IMR-90 (cell line): ENCODE results near the gene SLC38A4. TPM values are rescaled to one million over a fixed set of nuclear protein-coding genes. Genes with fewer than 3 reads are reported as not detected.

Experiments
- ATAC-seq: fragments of 200-7000 bp; cut with Tn5 transposase; 2 replicates; pipeline ENCODE4 v1.9.1; 2020; ENCODE audit warnings: low read depth, mild to moderate bottlenecking, moderate library complexity
- BruUV-seq: library from RNA; stranded (reverse); fragments of 400-500 nt; replicated peaks from 2 replicates; lab custom pipeline; 2021; lab: Mats Ljungman, UMichigan
- CTCF ChIA-PET: fragments of 300-600 bp; formaldehyde crosslinking; extraction: SDS; loops from one replicate; lab custom pipeline; 2021; ENCODE audit warnings: antibody characterized with exemption; lab: Yijun Ruan, JAX
- POLR2A ChIA-PET: fragments of 300-600 bp; sonication (Branson Sonifier 250); formaldehyde crosslinking; loops from one replicate; lab custom pipeline; 2022; ENCODE audit warnings: antibody characterized with exemption; ENCODE audit not compliant: unreplicated experiment; lab: Charles Lee
- DNase-seq: peaks from one replicate; pipeline ENCODE4 v3.0.0; 2013
- H2AFZ ChIP-seq: replicated peaks from 2 replicates; pipeline ENCODE3; 2013; ENCODE audit warnings: low read length, mild to moderate bottlenecking; ENCODE audit not compliant: poor library complexity
- H2AK5ac ChIP-seq: 2 replicates; pipeline ENCODE4 v1.6.1; 2013; ENCODE audit warnings: low read depth, low read length, inconsistent platforms
- H2AK9ac ChIP-seq: replicated peaks from 2 replicates; pipeline ENCODE3; 2013; ENCODE audit warnings: mild to moderate bottlenecking, low read depth, low read length, moderate library complexity; ENCODE audit not compliant: poor library complexity
- H2BK120ac ChIP-seq: 2 replicates; pipeline ENCODE4 v1.6.1; 2013; ENCODE audit warnings: low read depth, low read length, inconsistent platforms
- H2BK15ac ChIP-seq: 3 replicates; pipeline ENCODE4 v1.6.1; 2013; ENCODE audit warnings: low read depth, low read length, inconsistent platforms
- H2BK20ac ChIP-seq: 2 replicates; pipeline ENCODE4 v1.6.1; 2013; ENCODE audit warnings: low read depth, mild to moderate bottlenecking, inconsistent platforms, low read length, moderate library complexity
- H2BK5ac ChIP-seq: 2 replicates; pipeline ENCODE4 v1.6.1; 2013; ENCODE audit warnings: mild to moderate bottlenecking, low read depth, low read length, inconsistent platforms; ENCODE audit not compliant: poor library complexity, severe bottlenecking
- H3K14ac ChIP-seq: replicated peaks from 2 replicates; pipeline ENCODE4 v1.6.1; 2013; ENCODE audit warnings: low read depth, low read length, inconsistent platforms
- H3K18ac ChIP-seq: 2 replicates; pipeline ENCODE4 v1.6.1; 2013; ENCODE audit warnings: low read depth, low read length, control low read depth
- H3K23ac ChIP-seq: 2 replicates; pipeline ENCODE4 v1.6.1; 2013; ENCODE audit warnings: low read depth, low read length, inconsistent platforms
- H3K27ac ChIP-seq: 2 replicates; pipeline ENCODE4 v1.5.1; 2013; ENCODE audit warnings: mild to moderate bottlenecking, control low read depth, low read length; ENCODE audit not compliant: insufficient read depth
- H3K27me3 ChIP-seq: 2 replicates; pipeline ENCODE4 v1.6.1; 2013; ENCODE audit warnings: low read length; ENCODE audit not compliant: control insufficient read depth, insufficient read depth
- H3K36me3 ChIP-seq: 2 replicates; pipeline ENCODE4 v1.6.1; 2013; ENCODE audit warnings: low read length, mixed read lengths; ENCODE audit not compliant: control insufficient read depth, insufficient read depth
- H3K4ac ChIP-seq: 2 replicates; pipeline ENCODE4 v1.6.1; 2013; ENCODE audit warnings: low read depth, low read length, inconsistent platforms
- H3K4me1 ChIP-seq: 2 replicates; pipeline ENCODE4 v1.6.1; 2013; ENCODE audit warnings: low read length, mixed read lengths; ENCODE audit not compliant: control insufficient read depth, insufficient read depth
- H3K4me2 ChIP-seq: 2 replicates; pipeline ENCODE4 v1.6.1; 2013; ENCODE audit warnings: low read depth, mild to moderate bottlenecking, control low read depth, low read length, moderate library complexity
- H3K4me3 ChIP-seq: 2 replicates; pipeline ENCODE4 v1.5.1; 2013; ENCODE audit warnings: low read depth, mild to moderate bottlenecking, control low read depth, low read length, moderate library complexity; ENCODE audit not compliant: insufficient read depth
- H3K56ac ChIP-seq: 2 replicates; pipeline ENCODE4 v1.6.1; 2013; ENCODE audit warnings: low read length, inconsistent platforms; ENCODE audit not compliant: insufficient read depth; ENCODE audit errors: extremely low read depth
- H3K79me1 ChIP-seq, 2 experiments: 2 replicates each; pipeline ENCODE4 v1.6.1; 2013; ENCODE audit warnings: low read length in 2 of 2, inconsistent platforms in 1 of 2, low read depth in 1 of 2
- H3K9ac ChIP-seq: 2 replicates; pipeline ENCODE4 v1.6.1; 2013; ENCODE audit warnings: low read depth, low read length, control low read depth
- H3K9me1 ChIP-seq: 2 replicates; pipeline ENCODE4 v1.6.1; 2013; ENCODE audit warnings: low read length, inconsistent platforms; ENCODE audit not compliant: insufficient read depth
- H3K9me3 ChIP-seq: 2 replicates; pipeline ENCODE4 v1.6.1; 2013; ENCODE audit warnings: low read length; ENCODE audit not compliant: control insufficient read depth, insufficient read depth
- H4K20me1 ChIP-seq: 2 replicates; pipeline ENCODE4 v1.6.1; 2013; ENCODE audit warnings: low read length, inconsistent platforms; ENCODE audit not compliant: insufficient read depth
- H4K5ac ChIP-seq: 2 replicates; pipeline ENCODE4 v1.6.1; 2013; ENCODE audit warnings: mild to moderate bottlenecking, low read depth, low read length, control low read depth
- H4K8ac ChIP-seq, 2 experiments: 2 replicates each; pipeline ENCODE4 v1.6.1; 2013; ENCODE audit warnings: low read depth in 2 of 2, low read length in 2 of 2, control low read depth in 1 of 2, inconsistent platforms in 1 of 2
- H4K91ac ChIP-seq: 2 replicates; pipeline ENCODE4 v1.6.1; 2013; ENCODE audit warnings: low read depth, low read length, inconsistent platforms; ENCODE audit not compliant: insufficient read depth
- BHLHE40 ChIP-seq: fragments of 150-350 bp; IDR thresholded peaks from 2 replicates; pipeline ENCODE4 v1.6.1; 2016; ENCODE audit warnings: mild to moderate bottlenecking, low read depth, low read length
- CEBPB ChIP-seq: IDR thresholded peaks from 2 replicates; pipeline ENCODE4 v1.6.1; 2012; ENCODE audit warnings: low read depth, low read length, improper control_type of control experiment
- CHD1 ChIP-seq: IDR thresholded peaks from 2 replicates; pipeline ENCODE4 v1.6.1; 2012; ENCODE audit warnings: low read depth, low read length, improper control_type of control experiment
- ELK1 ChIP-seq: fragments of 150-350 bp; IDR thresholded peaks from 2 replicates; pipeline ENCODE4 v1.6.1; 2016; ENCODE audit warnings: low read depth, mild to moderate bottlenecking, low read length, moderate library complexity, borderline replicate concordance
- FOS ChIP-seq: fragments of 150-350 bp; IDR thresholded peaks from 2 replicates; pipeline ENCODE4 v1.6.1; 2016; ENCODE audit warnings: low read depth, low read length
- MAFK ChIP-seq: IDR thresholded peaks from 2 replicates; pipeline ENCODE4 v1.6.1; 2012; ENCODE audit warnings: low read depth, low read length, improper control_type of control experiment
- MAZ ChIP-seq: IDR thresholded peaks from 2 replicates; pipeline ENCODE4 v1.6.1; 2012; ENCODE audit warnings: low read depth, mild to moderate bottlenecking, low read length, improper control_type of control experiment, moderate library complexity, borderline replicate concordance
- MXI1 ChIP-seq: IDR thresholded peaks from 2 replicates; pipeline ENCODE4 v1.6.1; 2012; ENCODE audit warnings: low read depth, mild to moderate bottlenecking, low read length, moderate library complexity, borderline replicate concordance
- NFE2L2 ChIP-seq: fragments of 150-350 bp; IDR thresholded peaks from 2 replicates; pipeline ENCODE4 v1.6.1; 2016; ENCODE audit warnings: low read depth, mild to moderate bottlenecking, low read length
- POLR2A ChIP-seq: IDR thresholded peaks from 2 replicates; pipeline ENCODE4 v1.6.1; 2012; ENCODE audit warnings: mild to moderate bottlenecking, low read depth, low read length
- RAD21 ChIP-seq: IDR thresholded peaks from 2 replicates; pipeline ENCODE4 v1.6.1; 2012; ENCODE audit warnings: low read length, improper control_type of control experiment
- RCOR1 ChIP-seq: IDR thresholded peaks from 2 replicates; pipeline ENCODE4 v1.6.1; 2012; ENCODE audit warnings: mild to moderate bottlenecking, low read length, improper control_type of control experiment; ENCODE audit not compliant: insufficient replicate concordance
- RFX5 ChIP-seq: IDR thresholded peaks from 2 replicates; pipeline ENCODE4 v1.8.0; 2012; ENCODE audit warnings: low read depth, mild to moderate bottlenecking, low read length, moderate library complexity
- SMC3 ChIP-seq: fragments of 150-350 bp; IDR thresholded peaks from 2 replicates; pipeline ENCODE4 v1.6.1; 2016; ENCODE audit warnings: low read depth, mild to moderate bottlenecking, antibody characterized with exemption, low read length, moderate library complexity
- WGBS, 2 experiments: methylation state at CpG; one replicate each; pipeline versions ENCODE4 v1.1.5 to v1.1.7; 2013; ENCODE audit warnings: missing lambda C conversion rate in 2 of 2; ENCODE audit not compliant: insufficient read length in 1 of 2; ENCODE audit errors: extremely low coverage in 2 of 2; 5-methylcytosine and 5-hydroxymethylcytosine counted together
- dilution Hi-C: fragments of 300-500 bp; cut with HindIII; formaldehyde crosslinking; loops from one replicate; pipeline ENCODE4 v1.14.3; 2018; ENCODE audit warnings: low sequenced_read_pairs; ENCODE audit not compliant: unreplicated experiment
- in situ Hi-C: fragments of 300-500 bp; cut with MboI; formaldehyde crosslinking; loops from 3 replicates; pipeline ENCODE4 v1.14.3; 2019; ENCODE audit warnings: low sequenced_read_pairs, inconsistent platforms, mixed read lengths
- intact Hi-C: fragments of 100-400 bp; cut with micrococcal nuclease; formaldehyde crosslinking; loops from 2 replicates; pipeline ENCODE4 v1.10.0; 2022
- polyA plus RNA-seq, 3 experiments: library from polyadenylated mRNA; depleted of rRNA; stranded (reverse); fragments of >200 nt; gene quantifications; 2 replicates each; pipeline ENCODE4 v1.2.3, GENCODE V29; 2012; ENCODE audit warnings: low replicate concordance in 1 of 3
- total RNA-seq: library from RNA; depleted of rRNA; stranded (reverse); fragments of >200 nt; gene quantifications from 2 replicates; pipeline ENCODE4 v1.2.3, GENCODE V29; 2012
- TF ChIP-seq, protein P1 (sequence below): conservative IDR thresholded peaks from 2 replicates; pipeline ENCODE4 v1.5.1; 2012; ENCODE audit warnings: mild to moderate bottlenecking, low read depth, low read length, improper control_type of control experiment
- TF ChIP-seq, protein P2 (sequence below): fragments of 150-350 bp; IDR thresholded peaks from 2 replicates; pipeline ENCODE4 v1.6.1; 2017; ENCODE audit warnings: mild to moderate bottlenecking, antibody characterized with exemption, low read length, low read depth

The SLC38A4 gene
- total and polyA plus RNA-seq, 2 of the 4 experiments (the other 2 are of a cell fraction) = 2.3 to 2.7 TPM

GRCh38 chr12:46778415-46778814, 47.4 kb downstream of the SLC38A4 start:
- Histone ChIP-seq H4K91ac (0 out of 2 replicates have a peak overlapping the region, but pooled peaks have one; percentile 15), H3K4me1 (peaks cover 6% of the 10 kb centered on the region), H2BK5ac (no peak overlapping the region), H2AFZ (no peak overlapping the region), H3K18ac (no peak overlapping the region), H4K20me1 (no peaks in the 10 kb centered on the region), H3K56ac (no peak overlapping the region), H2BK15ac (no peak overlapping the region), H3K36me3 (no peaks in the 10 kb centered on the region), H2BK120ac (no peak overlapping the region; the same call in 1 of the 2 replicates), H3K4me3 (no peak overlapping the region), H3K27me3 (no peaks in the 10 kb centered on the region), H2AK9ac (no peak overlapping the region), H3K79me1 (no peaks in the 10 kb centered on the region; a peak in 1 of 4 replicates), H3K4me2 (no peak overlapping the region), H3K9me1 (peaks cover 2% of the 10 kb centered on the region; the same call in 1 of the 2 replicates), H3K27ac (no peak overlapping the region), H3K9me3 (no peaks in the 10 kb centered on the region), H3K4ac (no peak overlapping the region), H3K14ac (0 out of 2 replicates have a peak overlapping the region, but pooled peaks have one; percentile 23), H4K8ac (no peak overlapping the region), H3K9ac (no peak overlapping the region), H2AK5ac (no peak overlapping the region), H3K23ac (no peak overlapping the region), H4K5ac (no peak overlapping the region), H2BK20ac (peak overlapping the region; percentile 79)
- in situ Hi-C loops (no loop called here), intact Hi-C loops (no loop called here), dilution Hi-C loops (no loop called here)
- ChIA-PET POLR2A (no interaction called here), CTCF (no interaction called here)
- TF ChIP-seq, protein P1, sequence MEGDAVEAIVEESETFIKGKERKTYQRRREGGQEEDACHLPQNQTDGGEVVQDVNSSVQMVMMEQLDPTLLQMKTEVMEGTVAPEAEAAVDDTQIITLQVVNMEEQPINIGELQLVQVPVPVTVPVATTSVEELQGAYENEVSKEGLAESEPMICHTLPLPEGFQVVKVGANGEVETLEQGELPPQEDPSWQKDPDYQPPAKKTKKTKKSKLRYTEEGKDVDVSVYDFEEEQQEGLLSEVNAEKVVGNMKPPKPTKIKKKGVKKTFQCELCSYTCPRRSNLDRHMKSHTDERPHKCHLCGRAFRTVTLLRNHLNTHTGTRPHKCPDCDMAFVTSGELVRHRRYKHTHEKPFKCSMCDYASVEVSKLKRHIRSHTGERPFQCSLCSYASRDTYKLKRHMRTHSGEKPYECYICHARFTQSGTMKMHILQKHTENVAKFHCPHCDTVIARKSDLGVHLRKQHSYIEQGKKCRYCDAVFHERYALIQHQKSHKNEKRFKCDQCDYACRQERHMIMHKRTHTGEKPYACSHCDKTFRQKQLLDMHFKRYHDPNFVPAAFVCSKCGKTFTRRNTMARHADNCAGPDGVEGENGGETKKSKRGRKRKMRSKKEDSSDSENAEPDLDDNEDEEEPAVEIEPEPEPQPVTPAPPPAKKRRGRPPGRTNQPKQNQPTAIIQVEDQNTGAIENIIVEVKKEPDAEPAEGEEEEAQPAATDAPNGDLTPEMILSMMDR = no peak
- TF ChIP-seq, protein P2, sequence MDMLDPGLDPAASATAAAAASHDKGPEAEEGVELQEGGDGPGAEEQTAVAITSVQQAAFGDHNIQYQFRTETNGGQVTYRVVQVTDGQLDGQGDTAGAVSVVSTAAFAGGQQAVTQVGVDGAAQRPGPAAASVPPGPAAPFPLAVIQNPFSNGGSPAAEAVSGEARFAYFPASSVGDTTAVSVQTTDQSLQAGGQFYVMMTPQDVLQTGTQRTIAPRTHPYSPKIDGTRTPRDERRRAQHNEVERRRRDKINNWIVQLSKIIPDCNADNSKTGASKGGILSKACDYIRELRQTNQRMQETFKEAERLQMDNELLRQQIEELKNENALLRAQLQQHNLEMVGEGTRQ = no peak
- TF ChIP-seq MAZ (no peak), POLR2A (no peak), FOS (no peak), RCOR1 (no peak), CHD1 (no peak), SMC3 (no peak), MAFK (no peak), NFE2L2 (no peak), RFX5 (no peak), ELK1 (no peak), MXI1 (no peak), CEBPB (no peak), BHLHE40 (no peak), RAD21 (no peak)
- no CpG with 5 or more reads among the region's 5 CpGs for WGBS, 2 experiments
- no TSS peak for BruUV-seq
- ATAC-seq (no peak), DNase-seq (no peak)
